Measurements from ENCODE around the gene RBM41. TPM values are rescaled to one million over a fixed set of nuclear protein-coding genes. Genes with fewer than 3 reads are reported as not detected.
"Not testable (repeated sequence)": the region's sequence is repeated elsewhere in the genome, so short reads cannot be mapped to it uniquely, and the experiment has no call there.

RBM41 gene
- total RNA-seq, 1 donor from 2014 or later, result 20.4 TPM

- ATAC-seq (no peak), DNase-seq (no peak)
- H3K4me1 ChIP-seq, result no peaks in the 10 kb centered on the region
- TF ChIP-seq CTCF (IDR thresholded peaks at IDR 0.05), result no peak
- no peaks in the 10 kb centered on the region for H3K36me3 ChIP-seq
- no peak overlapping the region for H3K27ac ChIP-seq
- no peaks in the 10 kb centered on the region for H3K9me3 ChIP-seq
- H3K4me3 ChIP-seq, result no peak overlapping the region
- no peaks in the 10 kb centered on the region for H3K27me3 ChIP-seq (ENCODE audit: low read depth)
- intact Hi-C loops (cut with DNase I), result no loop called here
Observed at GRCh38 chrX:107123750-107124149, 5.1 kb upstream of the RBM41 start.

DNA sequence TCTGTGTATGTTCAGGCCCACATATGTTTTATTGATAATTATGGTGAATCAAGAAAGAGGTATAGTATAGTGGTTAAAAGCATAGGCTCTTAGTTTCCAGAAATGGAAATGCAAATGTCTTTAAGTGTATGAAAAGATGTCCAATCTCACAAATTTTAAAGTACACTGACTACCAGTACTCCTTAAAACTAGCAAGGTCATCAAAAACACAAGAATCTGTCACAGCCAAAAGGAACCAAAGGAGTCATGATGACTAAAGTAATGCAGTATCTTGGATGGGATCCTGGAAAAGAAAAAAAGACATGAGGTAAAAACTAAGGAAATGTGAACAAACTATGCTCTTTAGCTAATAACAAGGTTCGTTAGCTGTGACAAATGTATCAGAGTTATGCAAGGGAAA is 661 bp upstream of the RBM41 start:
- intact Hi-C loops (cut with DNase I), result no loop called here
- H3K27ac ChIP-seq, result peak overlapping the region; percentile 76
- no peak for DNase-seq
- peaks cover 18% of the 10 kb centered on the region for H3K36me3 ChIP-seq
- peak overlapping the region; percentile 75 for H3K4me3 ChIP-seq
- H3K27me3 ChIP-seq (ENCODE audit: low read depth), result no peaks in the 10 kb centered on the region
- H3K9me3 ChIP-seq, result no peaks in the 10 kb centered on the region
- no peak for ATAC-seq
- H3K4me1 ChIP-seq, result peaks cover 12% of the 10 kb centered on the region
- no peak for TF ChIP-seq CTCF (IDR thresholded peaks at IDR 0.05)

GRCh38 chrX:107117993-107118321 is 665 bp downstream of the RBM41 start:
- Histone ChIP-seq H3K9me3 (no peaks in the 10 kb centered on the region), H3K27ac (peak overlapping the region; percentile 76), H3K27me3 (ENCODE audit: low read depth) (no peaks in the 10 kb centered on the region), H3K36me3 (peaks cover 32% of the 10 kb centered on the region), H3K4me1 (peaks cover 12% of the 10 kb centered on the region), H3K4me3 (peak overlapping the region; percentile 75)
- no peak for TF ChIP-seq CTCF (IDR thresholded peaks at IDR 0.05)
- peak in 1 of 2 donors; percentile 18 for ATAC-seq
- intact Hi-C loops (cut with DNase I), result no loop called here
- no peak for DNase-seq

DNA sequence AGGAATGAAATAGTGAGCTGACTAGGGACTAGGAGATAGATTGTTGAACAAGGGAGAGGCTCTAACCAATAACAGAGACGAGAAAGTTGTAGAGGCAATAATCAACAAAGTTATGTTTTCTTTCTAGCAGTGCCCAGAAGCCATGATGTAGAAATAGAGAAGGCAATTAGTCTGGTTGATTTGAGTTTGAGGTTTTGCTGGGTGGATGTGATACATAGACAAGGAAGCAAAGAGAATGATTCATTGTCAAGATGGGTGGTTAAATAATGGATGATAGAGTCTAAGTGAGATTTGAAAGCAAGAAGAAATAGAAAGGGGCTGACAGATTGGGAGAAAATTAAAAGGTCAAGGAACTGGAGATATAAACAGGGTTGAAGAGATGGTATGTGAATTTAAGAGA is 11.2 kb downstream of the RBM41 start:
- no peak for TF ChIP-seq CTCF (IDR thresholded peaks at IDR 0.05)
- intact Hi-C loops (cut with DNase I), result no loop called here
- no peak for ATAC-seq

DNA sequence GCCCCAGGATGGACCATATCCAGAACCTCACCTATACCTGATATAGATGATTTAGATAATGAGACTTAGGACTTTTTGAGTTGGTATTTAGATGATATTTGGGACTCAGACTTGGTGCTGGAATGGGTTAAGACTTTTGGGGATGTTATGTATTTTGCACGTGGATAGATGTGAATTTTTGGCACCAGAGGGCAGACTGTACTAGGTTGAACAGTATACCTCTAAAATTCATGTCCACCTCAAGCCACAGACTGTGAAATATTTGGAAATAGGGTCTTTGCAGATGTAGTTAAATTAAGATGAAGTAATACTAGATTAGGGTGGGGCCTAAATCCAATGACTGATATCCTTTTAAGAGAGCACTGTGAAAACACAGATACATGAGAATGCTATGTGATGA is 15.6 kb downstream of the RBM41 start:
- H3K27me3 ChIP-seq (ENCODE audit: low read depth), result no peaks in the 10 kb centered on the region
- H3K9me3 ChIP-seq, result no peaks in the 10 kb centered on the region
- no peak overlapping the region for H3K27ac ChIP-seq
- TF ChIP-seq CTCF (IDR thresholded peaks at IDR 0.05), result no peak
- H3K36me3 ChIP-seq, result peaks cover 11% of the 10 kb centered on the region
- no peak for DNase-seq
- intact Hi-C loops (cut with DNase I), result no loop called here
- H3K4me1 ChIP-seq, result no peaks in the 10 kb centered on the region
- no peak for ATAC-seq
- H3K4me3 ChIP-seq, result no peak overlapping the region

More for the DNA sequence above, 11.2 kb downstream of the RBM41 start:
- no peak overlapping the region for H3K4me3 ChIP-seq
- DNase-seq, result no peak
- H3K9me3 ChIP-seq, result no peaks in the 10 kb centered on the region
- peaks cover 16% of the 10 kb centered on the region for H3K36me3 ChIP-seq
- H3K27ac ChIP-seq, result no peak overlapping the region
- H3K4me1 ChIP-seq, result no peaks in the 10 kb centered on the region
- H3K27me3 ChIP-seq (ENCODE audit: low read depth), result no peaks in the 10 kb centered on the region

DNA sequence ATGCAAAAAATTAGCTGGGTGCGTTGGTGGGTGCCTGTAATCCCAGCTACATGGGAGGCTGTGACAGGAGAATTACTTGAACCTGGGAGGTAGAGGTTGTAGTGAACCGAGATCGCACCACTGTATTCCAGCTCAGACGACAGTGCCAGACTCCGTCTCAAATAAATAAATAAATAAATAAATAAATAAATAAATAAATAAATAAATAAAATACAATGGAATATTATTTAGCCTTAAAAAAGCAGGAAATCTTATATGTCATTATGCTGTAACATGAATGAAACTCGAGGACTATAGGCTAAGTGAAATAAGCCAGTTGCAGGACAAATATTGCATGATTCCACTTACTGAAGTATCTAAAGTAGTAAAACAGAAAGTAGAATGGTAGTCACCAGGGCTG is 42.5 kb downstream of the RBM41 start:
- ATAC-seq (no peak), DNase-seq (no peak)
- H3K4me1 ChIP-seq, result no peaks in the 10 kb centered on the region

DNA sequence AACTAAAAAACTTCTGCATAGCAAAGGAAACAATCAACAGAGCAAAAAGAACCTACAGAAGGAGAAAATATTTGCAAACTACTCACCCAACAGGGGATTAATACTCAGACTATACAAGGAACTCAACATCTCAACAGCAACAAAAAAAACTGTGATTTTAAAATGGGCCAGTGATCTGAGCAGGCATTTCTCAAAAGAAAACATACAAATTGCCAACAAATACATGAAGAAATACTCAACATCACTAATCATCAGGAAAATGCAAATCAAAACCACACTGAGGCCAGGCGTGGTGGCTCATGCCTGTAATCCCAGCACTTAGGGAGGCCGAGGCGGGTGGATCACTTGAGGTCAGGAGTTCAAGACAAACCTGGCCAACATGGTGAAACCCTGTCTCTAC is 60.9 kb downstream of the RBM41 start:
- ATAC-seq; H3K4me3 ChIP-seq; H3K36me3 ChIP-seq; H3K27me3 ChIP-seq (ENCODE audit: low read depth); H3K27ac ChIP-seq; intact Hi-C loops (cut with DNase I); H3K4me1 ChIP-seq; DNase-seq; H3K9me3 ChIP-seq: not testable (repeated sequence)

More for the DNA sequence above, 42.5 kb downstream of the RBM41 start:
- intact Hi-C loops (cut with DNase I), result no loop called here
- H3K27me3 ChIP-seq (ENCODE audit: low read depth), result no peaks in the 10 kb centered on the region
- no peak overlapping the region for H3K4me3 ChIP-seq
- no peaks in the 10 kb centered on the region for H3K9me3 ChIP-seq
- no peaks in the 10 kb centered on the region for H3K36me3 ChIP-seq
- TF ChIP-seq CTCF (IDR thresholded peaks at IDR 0.05), result no peak
- H3K27ac ChIP-seq, result no peak overlapping the region
